A549 treated with ZK216348 at 1 μM for 4 hours (cell line): Measurements from ENCODE around the gene AQP12B. TPM values are rescaled to one million over a fixed set of nuclear protein-coding genes. Genes with fewer than 3 reads are reported as not detected.

ENCODE experiments used
- total RNA-seq: library from RNA; stranded (reverse); fragments of 200-300 nt; extraction: Qiagen RNA extraction; gene quantifications from 5 replicates; pipeline ENCODE4 v1.2.3, GENCODE V29; 2022; ENCODE audit warnings: low read depth

AQP12B gene
- not detected in 5 replicates for total RNA-seq

GRCh38 chr2:240682431-240683224, at the start of gene AQP12B:
Gene AQP12B (minus strand): TSS chr2:240682885. CDS start chr2:240682837, 48 bp downstream.

GRCh38 chr2:240691631-240692420, 9.1 kb upstream of the AQP12B start, which contains the start of gene AQP12A:
Gene AQP12A (plus strand): TSS chr2:240691866. CDS start chr2:240691914, 48 bp downstream.

Other genes with a start within 250 kb of the AQP12B start
- 115 to 247 TPM (median 223 TPM) in 5 replicates for gene GPC1, start 247.2 kb downstream of the AQP12B start, total RNA-seq
- gene ANKMY1, start 124.9 kb downstream of the AQP12B start, total RNA-seq: 10.5 to 13.0 TPM (median 11.3 TPM) in 5 replicates
- gene DUSP28, start 122.5 kb downstream of the AQP12B start, total RNA-seq: 3.8 to 10.0 TPM (median 7.6 TPM) in 5 replicates
- gene RNPEPL1, start 114.4 kb downstream of the AQP12B start, total RNA-seq: 33.3 to 71.1 TPM (median 60.4 TPM) in 5 replicates
- gene CAPN10, start 96.2 kb downstream of the AQP12B start, total RNA-seq: 10.2 to 30.7 TPM (median 22.3 TPM) in 5 replicates
- gene GPR35, start 57.4 kb downstream of the AQP12B start, total RNA-seq: 0.34 to 1.6 TPM (median 1.1 TPM) in 5 replicates
- not detected in 5 replicates for gene AQP12A, start 9.0 kb upstream of the AQP12B start, total RNA-seq
- gene KIF1A, start 137.3 kb upstream of the AQP12B start, total RNA-seq: 0.57 to 0.95 TPM (median 0.69 TPM) in 5 replicates
- gene AGXT, start 185.9 kb upstream of the AQP12B start, total RNA-seq: not detected in 5 replicates
- gene MAB21L4, start 213.3 kb upstream of the AQP12B start, total RNA-seq: 0.16 to 0.34 TPM (median 0.18 TPM) in 4 of 5 replicates, not detected in the other
- not detected in 5 replicates for gene CROCC2, start 223.5 kb upstream of the AQP12B start, total RNA-seq